Liver (tissue), 9 donors: Measurements from ENCODE around the gene MEG3. TPM values are rescaled to one million over a fixed set of nuclear protein-coding genes. Genes with fewer than 3 reads are reported as not detected.

Experiments
- DNase-seq: peaks from one replicate; pipeline ENCODE4 v3.0.0-alpha.2; 2017; ENCODE audit warnings: low spot score
- H3K27ac ChIP-seq, 2 donors: one replicate each; pipeline ENCODE4 v1.7.0; 2013; ENCODE audit warnings: inconsistent platforms in 2 of 2, low read length in 2 of 2, control low read depth in 1 of 2, low read depth in 1 of 2, mild to moderate bottlenecking in 1 of 2
- H3K27me3 ChIP-seq, 4 donors: one replicate each; pipeline versions ENCODE4 v1.6.1 to v1.7.0; 2013; ENCODE audit warnings: low read length in 3 of 4, inconsistent platforms in 1 of 4, mild to moderate bottlenecking in 1 of 4, moderate library complexity in 1 of 4; ENCODE audit not compliant: control insufficient read depth in 4 of 4, insufficient read depth in 4 of 4
- H3K36me3 ChIP-seq, 4 donors: one replicate each; pipeline versions ENCODE4 v1.6.1 to v1.7.0; 2013; ENCODE audit warnings: low read length in 3 of 4, mild to moderate bottlenecking in 3 of 4, low read depth in 1 of 4, moderate library complexity in 1 of 4; ENCODE audit not compliant: control insufficient read depth in 4 of 4, insufficient read depth in 3 of 4
- H3K4me1 ChIP-seq, 4 donors: one replicate each; pipeline versions ENCODE4 v1.6.1 to v1.7.0; 2013; ENCODE audit warnings: low read length in 3 of 4, mild to moderate bottlenecking in 3 of 4, moderate library complexity in 1 of 4; ENCODE audit not compliant: control insufficient read depth in 4 of 4, insufficient read depth in 4 of 4
- H3K4me3 ChIP-seq, 3 donors: one replicate each; pipeline versions ENCODE4 v1.6.1 to v1.7.0; 2013; ENCODE audit warnings: low read length in 3 of 3, control low read depth in 1 of 3, low read depth in 1 of 3, mild to moderate bottlenecking in 1 of 3
- H3K9ac ChIP-seq, 2 donors: one replicate each; pipeline ENCODE4 v1.7.0; 2013; ENCODE audit warnings: low read length in 2 of 2, mild to moderate bottlenecking in 2 of 2, moderate library complexity in 2 of 2, control low read depth in 1 of 2, low read depth in 1 of 2
- H3K9me3 ChIP-seq, 4 donors: one replicate each; pipeline versions ENCODE4 v1.6.1 to v1.7.0; 2013; ENCODE audit warnings: low read length in 3 of 4; ENCODE audit not compliant: control insufficient read depth in 4 of 4
- ATF3 ChIP-seq: IDR thresholded peaks from 2 replicates; pipeline ENCODE4 v1.6.1; 2016; ENCODE audit warnings: antibody characterized with exemption
- EGR1 ChIP-seq, 2 donors: IDR thresholded peaks; 2 replicates each; pipeline ENCODE4 v1.6.1; 2016 to 2018; ENCODE audit warnings: antibody characterized with exemption in 2 of 2, low read depth in 2 of 2
- FOXA1 ChIP-seq: IDR thresholded peaks from 2 replicates; pipeline ENCODE4 v1.6.1; 2016; ENCODE audit warnings: antibody characterized with exemption
- FOXA2 ChIP-seq: IDR thresholded peaks from 2 replicates; pipeline ENCODE4 v1.6.1; 2016; ENCODE audit warnings: antibody characterized with exemption
- GABPA ChIP-seq, 2 donors: IDR thresholded peaks in 1 of 2; conservative IDR thresholded peaks in 1 of 2; 2 replicates each; pipeline ENCODE4 v1.6.1; 2016; ENCODE audit warnings: antibody characterized with exemption in 2 of 2, mild to moderate bottlenecking in 1 of 2, moderate library complexity in 1 of 2
- HNF4A ChIP-seq, 2 donors: conservative IDR thresholded peaks; 2 replicates each; pipeline ENCODE4 v1.6.1; 2016; ENCODE audit warnings: antibody characterized with exemption in 2 of 2, mild to moderate bottlenecking in 2 of 2
- HNF4G ChIP-seq: IDR thresholded peaks from 2 replicates; pipeline ENCODE4 v1.6.1; 2016; ENCODE audit warnings: antibody characterized with exemption
- JUND ChIP-seq, 2 donors: IDR thresholded peaks; 2 replicates each; pipeline ENCODE4 v1.6.1; 2016; ENCODE audit warnings: antibody characterized with exemption in 2 of 2
- MAX ChIP-seq: IDR thresholded peaks from 2 replicates; pipeline ENCODE4 v1.6.1; 2016; ENCODE audit warnings: antibody characterized with exemption
- NR2F2 ChIP-seq: IDR thresholded peaks from 2 replicates; pipeline ENCODE4 v1.6.1; 2016; ENCODE audit warnings: antibody characterized with exemption
- RAD21 ChIP-seq, 2 donors: IDR thresholded peaks; 2 replicates each; pipeline ENCODE4 v1.6.1; 2016; ENCODE audit warnings: antibody characterized with exemption in 2 of 2, mild to moderate bottlenecking in 2 of 2
- REST ChIP-seq: IDR thresholded peaks from 2 replicates; pipeline ENCODE4 v1.6.1; 2016; ENCODE audit warnings: antibody characterized with exemption, mild to moderate bottlenecking
- RXRA ChIP-seq, 2 donors: IDR thresholded peaks; 2 replicates each; pipeline ENCODE4 v1.6.1; 2017 to 2018; ENCODE audit warnings: antibody characterized with exemption in 2 of 2, mild to moderate bottlenecking in 1 of 2
- SP1 ChIP-seq: IDR thresholded peaks from 2 replicates; pipeline ENCODE4 v1.6.1; 2018; ENCODE audit warnings: antibody characterized with exemption, mild to moderate bottlenecking
- TAF1 ChIP-seq: conservative IDR thresholded peaks from 2 replicates; pipeline ENCODE4 v1.6.1; 2016; ENCODE audit warnings: antibody characterized with exemption, mild to moderate bottlenecking
- YY1 ChIP-seq: IDR thresholded peaks from 2 replicates; pipeline ENCODE4 v1.6.1; 2016; ENCODE audit warnings: antibody characterized with exemption, mild to moderate bottlenecking
- WGBS: extraction: QIAGEN DNeasy Blood & Tissue Kit; methylation state at CpG from one replicate; pipeline ENCODE4 v1.1.7; 2013; 5-methylcytosine and 5-hydroxymethylcytosine counted together
- polyA plus RNA-seq, 2 donors: library from polyadenylated mRNA; stranded (reverse) in 1 of 2; unstranded in 1 of 2; fragments of 200-250 nt in 1 of 2; fragments of >200 nt in 1 of 2; fragmentation: Nextera tagmentation in 1 of 2; extraction: Ambion mirVana in 1 of 2; gene quantifications; one replicate each; pipeline versions ENCODE4 v1.2.1 to v1.2.3, GENCODE V29; 2013 to 2015
- total RNA-seq, 2 donors: library from RNA; depleted of rRNA; stranded (reverse); fragments of >200 nt; gene quantifications; one replicate each; pipeline ENCODE4 v1.2.3, GENCODE V29; 2014
- TF ChIP-seq, protein P1 (sequence below): fragments of 150-350 bp; IDR thresholded peaks from 2 replicates; pipeline ENCODE4 v1.5.1; 2017; ENCODE audit warnings: improper control_type of control experiment, low read depth, low read length; ENCODE audit not compliant: missing input control
- TF ChIP-seq, protein P2 (sequence below): IDR thresholded peaks from 2 replicates; pipeline ENCODE4 v1.6.1; 2016; ENCODE audit warnings: antibody characterized with exemption
- donor health status: healthy.
- donor health status: healthy.
- donor health status: healthy.
- donor health status: healthy.
- donor health status: healthy.

Gene MEG3
- total and polyA plus RNA-seq, 4 donors: 12.3 to 485 (median 23.1) TPM

DNA sequence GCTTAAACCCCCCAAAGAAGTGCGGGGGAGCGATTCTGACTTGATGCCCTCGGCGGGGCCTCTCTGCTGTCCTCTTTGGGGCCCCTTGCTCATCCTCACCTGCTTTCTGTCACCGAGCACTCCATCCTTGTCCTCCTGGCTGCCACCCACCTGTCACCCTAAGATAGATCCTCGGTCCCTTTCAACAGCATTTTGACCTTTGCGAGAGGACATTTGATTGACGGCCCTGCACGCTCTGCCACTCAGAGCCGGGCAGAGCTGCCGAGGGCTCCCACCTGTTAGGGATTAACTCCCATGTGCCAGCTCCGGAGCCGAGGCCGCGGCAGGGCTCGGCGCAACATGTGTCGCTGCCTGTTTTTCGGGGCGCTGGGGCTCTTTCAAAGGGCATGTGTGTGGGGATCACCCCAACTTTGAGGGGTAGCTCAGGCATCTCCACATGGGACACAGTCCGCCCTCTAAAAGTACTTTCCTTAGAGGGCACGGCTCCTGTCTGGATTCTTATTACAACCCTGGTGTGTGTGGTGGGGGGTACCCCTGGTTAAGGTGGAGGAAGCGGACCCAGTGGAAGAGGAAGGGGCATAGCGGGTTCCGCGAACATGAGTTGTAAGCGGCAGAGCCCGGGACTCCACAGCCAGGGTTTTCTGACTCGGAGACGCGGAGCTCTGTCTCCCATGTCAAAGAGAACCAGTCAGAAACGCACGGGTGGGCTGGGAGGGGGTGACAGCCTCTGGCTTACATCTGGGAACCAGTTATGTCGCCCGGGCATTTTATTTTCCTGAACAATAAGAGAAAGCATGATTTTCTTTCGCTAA, 811 bp upstream of the MEG3 start:
- peaks cover 0 to 4% (median 0%) of the 10 kb centered on the region in 4 donors for H3K9me3 ChIP-seq
- H3K4me3 ChIP-seq: no peak overlapping the region
- no peak for DNase-seq
- H3K9ac ChIP-seq: no peak overlapping the region
- no peaks in the 10 kb centered on the region for H3K27me3 ChIP-seq
- H3K4me1 ChIP-seq: peaks cover 0 to 2% (median 0%) of the 10 kb centered on the region in 4 donors
- TF ChIP-seq FOXA2 (no peak), HNF4A (conservative IDR thresholded peaks at IDR 0.05) (no peak), NR2F2 (no peak), EGR1 (IDR thresholded peaks at IDR 0.05; ENCODE audit: low read depth in 2 of 2) (no peak), YY1 (no peak), SP1 (no peak), FOXA1 (no peak), RAD21 (IDR thresholded peaks at IDR 0.05) (no peak), MAX (no peak), JUND (IDR thresholded peaks at IDR 0.05) (no peak), HNF4G (no peak), ATF3 (no peak), TAF1 (no peak), REST (no peak), RXRA (IDR thresholded peaks at IDR 0.05) (no peak), GABPA (IDR thresholded peaks at IDR 0.05 in 1 of 2, conservative IDR thresholded peaks at IDR 0.05 in 1 of 2) (no peak)
- TF ChIP-seq, protein P1, sequence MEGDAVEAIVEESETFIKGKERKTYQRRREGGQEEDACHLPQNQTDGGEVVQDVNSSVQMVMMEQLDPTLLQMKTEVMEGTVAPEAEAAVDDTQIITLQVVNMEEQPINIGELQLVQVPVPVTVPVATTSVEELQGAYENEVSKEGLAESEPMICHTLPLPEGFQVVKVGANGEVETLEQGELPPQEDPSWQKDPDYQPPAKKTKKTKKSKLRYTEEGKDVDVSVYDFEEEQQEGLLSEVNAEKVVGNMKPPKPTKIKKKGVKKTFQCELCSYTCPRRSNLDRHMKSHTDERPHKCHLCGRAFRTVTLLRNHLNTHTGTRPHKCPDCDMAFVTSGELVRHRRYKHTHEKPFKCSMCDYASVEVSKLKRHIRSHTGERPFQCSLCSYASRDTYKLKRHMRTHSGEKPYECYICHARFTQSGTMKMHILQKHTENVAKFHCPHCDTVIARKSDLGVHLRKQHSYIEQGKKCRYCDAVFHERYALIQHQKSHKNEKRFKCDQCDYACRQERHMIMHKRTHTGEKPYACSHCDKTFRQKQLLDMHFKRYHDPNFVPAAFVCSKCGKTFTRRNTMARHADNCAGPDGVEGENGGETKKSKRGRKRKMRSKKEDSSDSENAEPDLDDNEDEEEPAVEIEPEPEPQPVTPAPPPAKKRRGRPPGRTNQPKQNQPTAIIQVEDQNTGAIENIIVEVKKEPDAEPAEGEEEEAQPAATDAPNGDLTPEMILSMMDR: no peak
- TF ChIP-seq, protein P2, sequence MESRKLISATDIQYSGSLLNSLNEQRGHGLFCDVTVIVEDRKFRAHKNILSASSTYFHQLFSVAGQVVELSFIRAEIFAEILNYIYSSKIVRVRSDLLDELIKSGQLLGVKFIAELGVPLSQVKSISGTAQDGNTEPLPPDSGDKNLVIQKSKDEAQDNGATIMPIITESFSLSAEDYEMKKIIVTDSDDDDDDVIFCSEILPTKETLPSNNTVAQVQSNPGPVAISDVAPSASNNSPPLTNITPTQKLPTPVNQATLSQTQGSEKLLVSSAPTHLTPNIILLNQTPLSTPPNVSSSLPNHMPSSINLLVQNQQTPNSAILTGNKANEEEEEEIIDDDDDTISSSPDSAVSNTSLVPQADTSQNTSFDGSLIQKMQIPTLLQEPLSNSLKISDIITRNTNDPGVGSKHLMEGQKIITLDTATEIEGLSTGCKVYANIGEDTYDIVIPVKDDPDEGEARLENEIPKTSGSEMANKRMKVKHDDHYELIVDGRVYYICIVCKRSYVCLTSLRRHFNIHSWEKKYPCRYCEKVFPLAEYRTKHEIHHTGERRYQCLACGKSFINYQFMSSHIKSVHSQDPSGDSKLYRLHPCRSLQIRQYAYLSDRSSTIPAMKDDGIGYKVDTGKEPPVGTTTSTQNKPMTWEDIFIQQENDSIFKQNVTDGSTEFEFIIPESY: no peak
- 58% methylated on average over 36 of the region's 36 CpGs for WGBS
- H3K27ac ChIP-seq: no peak overlapping the region
- no peaks in the 10 kb centered on the region for H3K36me3 ChIP-seq
